Measurements from ENCODE around the gene TRIM40.
A peak's percentile ranks its signal among the peaks of the same experiment; 100 is the strongest.
"Not testable (repeated sequence)": the region's sequence is repeated elsewhere in the genome, so short reads cannot be mapped to it uniquely, and the experiment has no call there.

TRIM40 gene

DNA sequence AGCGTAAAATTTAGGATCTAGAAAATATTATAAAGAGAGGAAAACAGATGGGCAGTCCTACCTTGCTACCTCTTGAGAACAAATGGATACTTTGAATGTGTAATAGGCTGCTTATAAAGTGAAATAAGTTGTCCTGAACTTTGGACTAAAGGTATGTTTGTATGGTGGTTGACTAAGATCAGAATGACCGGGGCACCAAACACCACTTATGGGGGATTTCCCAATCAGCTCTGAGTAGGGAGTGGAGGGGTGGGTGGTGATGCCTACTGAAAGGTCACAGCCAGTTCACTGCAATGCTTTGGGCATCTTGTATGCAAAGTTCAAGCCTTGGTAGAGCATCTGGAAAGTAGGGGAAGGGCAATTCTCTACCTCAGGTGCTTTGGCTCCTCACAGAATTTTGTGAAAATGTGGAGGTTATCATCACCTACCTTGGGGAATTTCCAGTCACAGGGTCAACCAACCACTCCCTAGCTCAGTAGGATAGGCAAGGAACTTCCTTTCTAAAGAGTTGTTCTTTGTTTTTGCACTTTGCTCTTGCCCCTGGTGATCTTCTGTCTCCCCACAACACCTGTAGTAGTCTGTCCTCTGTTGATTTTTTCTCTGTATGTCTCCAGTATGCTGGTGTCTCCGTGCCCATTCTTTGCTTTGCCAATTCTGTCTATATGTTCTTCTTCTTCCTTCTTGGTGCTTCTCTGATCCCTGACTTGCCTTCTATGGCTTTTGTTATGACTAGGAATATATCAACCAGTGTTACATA, 22.8 kb upstream of the TRIM40 start, which contains the start of gene TRIM31:
Gene TRIM31 (minus strand): TSS at position 88 of the 757 bp plus-strand sequence. CDS start 285 bp downstream, outside the sequence.
- no peak for DNase-seq (ENCODE audit: extremely low read depth in 1 of 2, low read depth in 1 of 2)

DNA sequence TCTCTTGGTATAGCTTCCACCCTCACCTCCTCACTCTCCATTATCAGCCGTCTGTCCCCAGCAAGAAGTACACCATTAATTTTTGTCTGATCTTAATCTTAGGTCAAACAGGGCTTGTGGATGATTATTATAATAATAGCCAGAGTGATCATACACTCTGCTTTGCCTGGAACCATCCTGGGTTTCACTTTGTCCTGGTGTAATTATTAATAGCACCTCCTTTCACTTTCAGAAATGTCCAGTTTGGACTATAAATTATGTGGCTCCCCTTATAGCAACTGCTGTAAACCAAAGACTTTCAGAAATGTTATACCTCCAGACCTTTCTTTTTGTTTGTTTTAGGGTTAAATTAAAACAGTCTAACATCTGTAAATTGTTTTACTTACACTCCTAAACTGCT, 22.1 kb upstream of the TRIM40 start:
- no peak for DNase-seq (ENCODE audit: extremely low read depth in 1 of 2, low read depth in 1 of 2)

DNA sequence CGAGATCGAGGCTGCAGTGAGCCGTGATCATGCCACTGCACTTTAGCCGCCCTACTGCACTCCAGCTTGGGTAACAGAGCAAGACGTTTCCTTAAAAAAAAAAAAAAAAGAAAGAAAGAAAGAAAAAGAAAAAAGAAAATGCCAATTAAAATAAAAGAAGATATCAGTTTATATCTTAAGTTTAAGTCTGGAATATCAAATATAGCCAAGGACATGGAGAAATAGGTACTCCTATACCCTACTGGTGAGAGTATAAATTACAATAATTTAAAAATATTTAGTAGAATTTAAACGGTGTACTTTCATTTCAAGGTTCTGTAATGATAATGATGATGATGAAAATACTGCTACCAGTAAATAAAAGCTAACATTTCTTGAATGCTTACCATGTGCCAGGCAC, 19.2 kb upstream of the TRIM40 start:
- DNase-seq (ENCODE audit: extremely low read depth in 1 of 2, low read depth in 1 of 2) = no peak

DNA sequence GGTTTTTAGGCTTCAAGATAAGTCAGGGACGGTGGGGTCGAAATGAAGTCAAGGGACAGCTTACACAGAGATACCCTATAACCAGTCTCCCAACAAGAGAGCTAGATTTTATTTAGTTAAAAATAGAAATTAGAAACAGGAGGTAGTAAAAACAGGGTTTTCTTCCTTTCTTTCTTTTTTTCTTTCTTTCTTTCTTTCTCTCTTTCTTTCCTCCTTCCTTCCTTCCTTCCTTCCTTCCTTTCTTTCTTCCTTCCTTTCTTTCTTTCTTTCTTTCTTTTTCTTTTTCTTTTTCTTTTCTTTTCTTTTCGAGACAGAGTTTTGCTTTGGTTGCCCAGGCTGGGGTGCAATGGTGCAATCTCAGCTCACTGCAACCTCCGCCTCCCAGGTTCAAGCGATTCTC, 17.2 kb upstream of the TRIM40 start:
- not testable (repeated sequence) for DNase-seq (ENCODE audit: extremely low read depth in 1 of 2, low read depth in 1 of 2)

DNA sequence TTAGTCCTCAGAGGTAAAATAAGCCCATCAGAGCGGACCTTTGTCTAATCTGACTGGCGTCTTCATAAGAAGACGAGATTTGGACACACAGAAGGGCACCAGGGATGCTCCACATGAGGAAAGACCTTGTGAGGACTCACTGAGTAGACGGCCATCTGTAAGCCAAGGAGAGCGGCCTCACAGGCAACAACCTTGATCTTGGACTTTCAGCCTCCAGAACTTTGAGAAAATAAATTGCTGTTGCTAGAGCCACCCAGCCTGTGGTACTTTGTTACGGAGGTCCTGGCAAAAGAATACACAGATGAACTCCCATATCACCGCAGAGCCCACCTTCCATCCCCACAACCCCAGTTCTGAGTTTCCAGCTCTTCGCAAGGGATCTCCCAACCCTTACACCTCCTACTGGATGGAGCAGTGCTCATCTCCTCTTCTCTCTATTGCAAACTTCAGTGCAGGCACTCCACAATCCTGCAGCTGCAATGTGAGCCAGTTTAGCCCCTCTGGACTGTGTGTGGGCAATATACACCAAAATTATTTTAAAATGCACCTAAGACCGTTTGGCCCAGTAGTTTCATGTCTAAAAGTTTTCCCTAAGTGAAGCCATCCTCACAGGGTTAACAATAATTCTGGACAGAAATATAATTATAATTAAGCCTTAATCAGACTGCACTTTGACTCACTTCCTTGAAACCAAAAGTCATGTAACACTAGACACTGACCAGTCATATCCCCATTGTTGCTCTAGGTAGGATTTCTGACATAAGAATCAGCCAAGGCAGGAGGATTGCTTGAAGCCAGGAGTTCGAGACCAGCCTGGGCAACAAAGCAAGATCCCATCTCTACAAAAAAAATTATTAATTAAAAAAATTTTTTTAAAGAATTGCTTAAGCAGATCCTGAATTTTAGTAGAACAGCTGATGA, 14.2 kb upstream of the TRIM40 start:
- DNase-seq (ENCODE audit: extremely low read depth in 1 of 2, low read depth in 1 of 2) = no peak

DNA sequence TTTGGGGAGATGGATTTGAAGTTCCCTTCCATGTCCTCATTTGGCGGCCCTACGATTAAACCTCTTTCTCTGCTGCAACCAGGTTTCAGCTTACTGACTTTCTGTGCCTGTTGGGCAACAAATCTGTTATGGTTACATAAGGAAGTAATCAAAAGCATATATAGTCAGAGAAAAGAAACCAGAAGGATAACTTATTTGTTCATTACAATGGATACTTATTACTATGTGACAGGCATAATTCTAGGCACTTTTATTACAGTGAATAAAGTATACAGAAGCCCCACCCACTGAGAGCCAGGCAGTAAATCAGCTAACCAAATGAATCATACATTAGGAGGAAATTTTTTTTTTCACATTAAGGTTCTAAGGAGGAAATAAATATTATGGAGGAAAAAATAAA, 13.4 kb upstream of the TRIM40 start:
- DNase-seq (ENCODE audit: extremely low read depth in 1 of 2, low read depth in 1 of 2) = no peak

DNA sequence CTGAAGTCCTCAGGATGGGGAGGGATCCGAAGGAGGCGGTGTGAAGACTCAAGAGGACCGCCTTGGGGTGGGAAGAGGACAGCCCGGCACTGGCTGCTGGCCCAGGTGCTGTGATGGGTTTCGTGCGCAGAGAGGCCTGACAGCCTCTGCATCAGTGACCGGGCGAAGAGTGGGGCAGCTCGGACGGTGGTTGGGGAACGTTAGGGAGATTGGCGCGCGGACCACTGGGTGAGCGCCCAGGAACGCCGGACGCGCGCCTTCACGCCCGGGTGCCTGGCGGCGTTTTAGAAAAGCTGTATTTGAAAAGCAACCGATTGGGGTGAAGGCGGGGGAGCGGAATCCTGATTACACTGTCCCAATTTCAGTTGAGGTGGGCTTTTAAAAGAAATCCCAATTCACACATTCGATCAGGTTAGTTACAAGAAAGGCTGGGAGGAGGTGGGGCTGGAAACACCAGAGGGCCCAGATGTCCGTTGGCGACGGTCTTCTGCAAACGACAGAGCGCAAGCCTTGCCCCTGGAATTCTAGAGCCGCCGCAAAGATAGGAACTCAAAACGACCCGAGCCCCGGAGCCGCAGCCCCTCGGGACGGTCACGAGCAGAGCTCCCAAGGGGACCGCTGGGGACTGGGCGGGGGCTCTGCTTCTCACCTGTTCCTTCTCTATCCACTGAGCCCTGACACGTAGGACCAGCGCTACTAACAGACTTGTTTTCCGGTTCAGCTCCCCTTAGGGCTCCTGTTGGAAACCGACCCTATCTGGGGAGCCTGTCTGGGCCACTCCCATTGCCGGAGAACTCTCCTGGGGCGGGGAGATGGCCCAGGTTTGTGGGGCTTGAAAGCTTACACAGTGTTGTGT, 8.5 kb upstream of the TRIM40 start:
- no peak for DNase-seq (ENCODE audit: extremely low read depth in 1 of 2, low read depth in 1 of 2)

DNA sequence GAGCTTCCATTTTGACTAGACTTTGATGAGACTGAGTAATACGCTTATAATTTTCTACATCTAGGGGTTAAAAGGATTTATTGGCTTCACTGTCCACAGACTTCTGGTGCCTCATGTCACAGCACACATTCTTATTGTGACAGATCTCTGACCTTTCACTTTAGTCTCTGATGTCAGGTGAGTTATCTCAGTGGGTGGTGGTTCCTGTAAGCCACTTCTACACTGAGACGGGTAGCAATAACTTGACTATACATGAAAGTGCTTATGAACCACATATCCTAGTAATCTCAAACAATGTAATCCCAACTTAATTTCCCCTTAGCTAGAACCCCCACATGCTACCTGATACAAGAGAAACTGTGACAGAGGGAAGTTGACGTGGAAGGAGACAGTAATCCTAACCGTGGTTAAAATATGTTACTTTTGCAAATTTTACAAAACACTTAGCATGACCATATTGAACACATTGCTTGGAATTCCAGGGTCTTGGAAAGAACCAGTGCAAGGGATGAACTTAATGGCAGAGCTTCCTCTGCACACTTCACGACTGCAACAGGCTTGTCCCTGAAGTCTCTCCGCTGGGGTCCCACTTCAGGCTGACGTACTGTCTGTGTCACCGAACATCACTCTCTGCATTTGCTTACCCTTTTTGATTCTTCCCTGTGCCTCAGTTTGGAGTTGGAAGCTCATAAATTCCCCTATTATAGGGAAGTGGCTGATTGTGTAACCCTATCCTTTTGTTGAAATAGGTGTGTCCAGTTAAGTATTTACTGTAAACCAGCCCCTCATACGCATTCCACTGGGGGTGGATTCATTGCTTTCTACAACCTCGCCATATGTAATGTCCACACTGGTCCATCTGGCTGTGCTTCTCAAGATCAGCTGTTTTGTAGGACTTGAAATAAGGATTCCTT, 6.4 kb upstream of the TRIM40 start:
- no peak for DNase-seq (ENCODE audit: extremely low read depth in 1 of 2, low read depth in 1 of 2)

DNA sequence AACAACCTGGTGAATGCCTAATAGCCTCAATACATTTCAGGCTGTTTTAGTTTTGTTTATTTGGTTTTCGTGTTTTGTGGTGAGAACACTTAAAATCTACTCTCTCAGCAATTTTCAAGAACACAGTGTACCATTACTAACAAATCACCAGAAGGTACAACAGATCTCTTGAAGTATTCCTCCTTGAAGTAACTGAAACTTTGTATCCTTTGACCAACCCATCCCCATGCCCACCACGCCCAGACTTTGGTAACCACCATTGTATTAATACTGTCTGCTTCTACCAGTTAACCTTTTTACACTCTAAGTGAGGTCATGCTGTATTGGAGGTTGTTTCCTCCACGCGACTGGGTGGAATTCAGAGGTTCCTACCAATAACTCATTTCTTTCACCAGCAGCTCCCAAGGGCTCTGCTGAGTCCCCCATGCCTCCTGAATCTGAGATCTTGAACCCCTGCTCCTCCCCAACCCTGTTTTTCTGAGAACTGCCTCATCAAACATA, 5.7 kb upstream of the TRIM40 start:
- no peak for DNase-seq (ENCODE audit: extremely low read depth in 1 of 2, low read depth in 1 of 2)

DNA sequence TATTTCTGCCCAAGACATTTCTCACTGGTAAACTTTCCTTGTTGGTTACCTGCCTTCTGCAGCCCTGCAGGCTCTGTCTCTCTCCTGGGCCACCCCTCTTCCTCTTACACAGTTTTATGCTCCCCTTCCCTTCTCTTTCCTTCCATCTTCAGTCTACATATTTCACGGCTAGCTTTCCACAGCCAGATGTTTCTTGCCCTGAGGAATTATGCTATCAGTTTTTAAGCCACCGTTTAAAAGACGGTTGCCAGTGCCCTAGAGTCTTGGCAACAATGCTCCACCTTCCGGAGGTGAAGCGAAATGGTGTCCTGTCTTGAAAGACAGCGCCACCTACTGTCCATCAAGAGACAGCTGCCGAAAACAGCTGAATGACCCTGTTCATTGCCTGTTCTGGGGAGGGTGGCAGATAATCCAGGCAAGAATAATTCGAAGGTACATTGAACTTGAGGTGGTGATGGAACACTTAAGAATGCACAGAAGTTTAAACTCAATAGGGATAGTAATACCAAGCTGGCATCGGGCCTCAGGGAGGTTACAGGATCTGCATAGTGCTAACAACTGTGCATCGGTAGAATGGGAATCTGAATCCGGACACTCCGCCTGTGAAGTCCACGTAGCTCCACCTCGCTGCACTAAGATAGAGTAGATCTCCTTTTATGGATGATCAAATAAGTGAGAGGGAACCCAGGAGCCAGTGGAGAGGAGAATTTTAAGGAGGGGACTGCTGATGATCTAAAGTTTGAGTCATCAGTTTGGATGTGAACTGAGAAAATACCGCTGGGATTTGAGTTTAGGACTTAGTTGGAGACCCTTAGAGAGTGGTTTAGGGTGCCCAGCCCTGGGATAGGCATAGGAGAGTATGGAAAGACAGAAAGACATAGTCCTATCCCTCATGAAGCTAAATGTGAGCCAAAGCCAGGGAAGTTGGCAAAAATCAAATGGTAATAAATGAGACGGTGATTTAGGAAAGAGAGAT, 4.8 kb upstream of the TRIM40 start:
- peak; percentile 4 to 42 for DNase-seq (ENCODE audit: extremely low read depth in 1 of 2, low read depth in 1 of 2)

DNA sequence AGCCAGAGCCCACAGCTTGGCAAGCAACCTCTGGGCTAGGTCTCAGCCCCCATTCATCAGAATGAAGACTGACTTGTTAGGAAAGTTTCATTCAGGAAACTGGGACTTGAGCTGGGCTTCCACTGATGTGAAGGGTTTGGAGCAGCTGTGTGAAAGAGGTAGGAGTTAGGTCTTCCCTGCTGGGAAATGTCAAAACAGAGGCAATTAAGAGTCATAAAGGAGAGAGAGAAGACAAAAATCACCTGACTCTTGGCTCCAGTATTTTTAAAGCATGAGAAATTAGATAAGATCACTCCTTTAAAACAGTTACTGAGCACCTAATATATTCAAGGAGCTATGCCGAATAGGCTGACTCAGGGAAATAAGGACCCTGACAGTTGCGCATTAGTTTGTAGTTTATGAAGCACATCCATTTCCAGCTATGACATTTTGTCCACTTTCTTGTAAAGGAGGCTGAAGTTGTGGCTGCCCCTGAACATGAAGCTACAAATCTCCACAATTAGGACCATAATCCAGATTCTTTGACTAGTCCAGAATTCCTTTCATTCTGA, 3.9 kb upstream of the TRIM40 start:
- no peak for DNase-seq (ENCODE audit: extremely low read depth in 1 of 2, low read depth in 1 of 2)

DNA sequence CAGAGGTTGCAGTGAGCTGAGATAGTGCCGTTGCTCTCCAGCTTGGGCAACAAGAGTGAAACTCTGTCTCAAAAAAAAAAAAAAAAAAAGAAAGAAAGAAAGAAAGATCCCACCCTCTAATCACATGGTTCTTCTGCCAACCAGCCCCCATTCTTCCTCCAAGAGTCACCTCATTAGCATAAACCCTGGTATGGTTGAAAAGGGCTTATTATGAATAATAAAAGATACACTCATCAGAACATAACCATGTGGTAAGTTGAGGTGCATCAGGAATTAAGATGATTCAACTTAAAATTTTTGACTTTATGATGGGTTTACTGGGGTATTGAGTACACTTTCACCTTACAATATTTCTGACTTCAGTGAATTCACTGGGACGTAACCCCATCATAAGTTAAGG, 793 bp upstream of the TRIM40 start:
- DNase-seq (ENCODE audit: extremely low read depth in 1 of 2, low read depth in 1 of 2) = no peak

DNA sequence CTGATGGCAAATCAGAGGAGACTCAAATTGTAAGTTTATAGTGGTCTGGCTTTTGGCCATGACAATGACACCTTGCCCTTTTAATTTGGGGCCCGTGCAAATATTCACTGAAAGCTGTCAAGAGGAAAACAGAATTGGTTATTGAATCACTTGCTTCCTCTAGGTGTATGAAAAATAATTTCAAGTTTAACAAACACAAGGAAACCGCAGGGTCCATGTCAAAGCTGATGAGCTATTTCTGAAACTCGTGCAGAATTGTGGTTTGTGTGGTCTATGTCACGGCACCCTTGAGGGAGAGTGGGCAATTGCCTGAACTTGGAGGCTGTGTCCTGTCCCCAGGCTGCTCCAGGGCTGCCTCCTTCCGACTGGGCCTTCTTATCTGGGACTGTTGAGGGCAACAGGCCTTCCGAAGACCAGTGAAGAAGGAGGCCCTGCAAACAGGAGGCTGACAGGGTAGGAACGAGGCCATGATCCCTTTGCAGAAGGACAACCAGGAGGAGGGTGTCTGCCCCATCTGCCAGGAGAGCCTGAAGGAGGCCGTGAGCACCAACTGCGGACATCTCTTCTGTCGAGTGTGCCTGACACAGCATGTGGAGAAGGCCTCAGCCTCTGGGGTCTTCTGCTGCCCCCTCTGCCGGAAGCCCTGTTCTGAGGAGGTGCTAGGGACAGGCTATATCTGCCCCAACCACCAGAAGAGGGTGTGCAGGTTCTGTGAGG, 788 bp downstream of the TRIM40 start:
- no peak for DNase-seq (ENCODE audit: extremely low read depth in 1 of 2, low read depth in 1 of 2)

DNA sequence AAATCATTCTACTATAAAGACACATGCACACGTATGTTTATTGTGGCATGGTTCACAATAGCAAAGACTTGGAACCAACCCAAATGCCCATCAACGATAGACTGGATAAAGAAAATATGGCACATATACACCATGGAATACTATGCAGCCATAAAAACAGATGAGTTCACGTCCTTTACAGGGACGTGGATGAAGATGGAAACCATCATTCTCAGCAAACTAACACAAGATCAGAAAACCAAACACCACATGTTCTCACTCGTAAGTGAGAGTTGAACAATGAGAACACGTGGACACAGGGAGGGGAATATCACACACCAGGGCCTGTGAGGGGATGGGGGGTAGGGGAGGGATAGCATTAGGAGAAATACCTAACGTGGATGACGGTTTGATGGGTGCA, 4.3 kb downstream of the TRIM40 start:
- DNase-seq (ENCODE audit: extremely low read depth in 1 of 2, low read depth in 1 of 2) = not testable (repeated sequence)

DNA sequence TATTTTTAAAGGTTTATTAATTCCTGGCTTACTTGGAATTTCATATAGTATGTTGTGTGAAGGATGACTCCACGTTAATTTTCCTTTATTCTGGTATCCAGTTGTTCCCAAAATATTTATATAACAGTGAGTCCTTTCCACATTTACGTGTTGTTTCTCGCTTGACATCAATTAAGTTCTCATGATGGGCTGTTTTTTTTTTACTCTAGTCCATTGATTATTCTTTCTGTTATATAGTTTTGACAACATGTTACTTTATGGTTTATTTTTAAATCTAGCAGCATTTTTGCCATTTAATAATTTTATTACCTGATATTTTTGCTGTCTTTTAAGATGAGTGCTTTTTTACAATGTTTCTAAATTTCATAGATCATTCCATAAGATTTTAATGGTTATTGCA, 6.7 kb downstream of the TRIM40 start:
- no peak for DNase-seq (ENCODE audit: extremely low read depth in 1 of 2, low read depth in 1 of 2)

DNA sequence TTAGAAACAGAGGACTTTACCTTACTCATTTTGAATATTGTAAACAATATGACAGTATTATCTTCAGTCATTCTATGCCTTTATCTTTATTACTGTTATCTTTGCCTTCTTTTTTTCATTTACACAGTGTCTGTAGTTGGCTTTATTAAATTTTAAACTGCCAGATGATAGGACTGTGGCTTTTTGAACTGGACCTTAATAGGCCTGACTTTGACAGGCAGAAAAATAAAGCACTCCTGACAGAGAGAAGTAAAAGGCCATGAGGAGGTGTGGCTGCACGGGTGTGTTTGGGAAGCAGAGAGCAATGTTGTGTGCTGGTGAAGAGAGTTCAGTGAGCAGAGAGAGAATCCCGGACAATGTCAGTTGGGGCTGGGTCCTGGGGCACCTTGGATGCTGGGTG, 7.8 kb downstream of the TRIM40 start:
- no peak for DNase-seq (ENCODE audit: extremely low read depth in 1 of 2, low read depth in 1 of 2)

DNA sequence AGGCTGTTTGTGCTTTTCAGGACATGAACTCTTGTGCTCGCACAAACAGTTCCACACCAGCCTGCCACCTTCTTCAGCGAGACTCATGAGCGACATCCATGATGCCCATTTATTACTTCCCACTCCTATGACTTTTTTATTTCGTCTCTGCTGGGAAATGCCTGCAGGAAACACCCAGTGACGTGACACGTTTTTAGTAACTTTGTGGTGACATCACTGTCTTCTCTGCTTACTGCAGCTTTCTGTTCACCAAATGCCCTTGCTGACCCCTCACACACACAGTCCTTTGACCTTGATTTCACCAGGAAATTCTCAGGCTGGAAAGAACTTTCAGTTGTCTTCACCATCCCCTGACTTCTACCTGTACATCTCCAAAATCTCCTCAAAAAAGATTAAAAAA, 8.9 kb downstream of the TRIM40 start:
- DNase-seq (ENCODE audit: extremely low read depth in 1 of 2, low read depth in 1 of 2) = no peak

DNA sequence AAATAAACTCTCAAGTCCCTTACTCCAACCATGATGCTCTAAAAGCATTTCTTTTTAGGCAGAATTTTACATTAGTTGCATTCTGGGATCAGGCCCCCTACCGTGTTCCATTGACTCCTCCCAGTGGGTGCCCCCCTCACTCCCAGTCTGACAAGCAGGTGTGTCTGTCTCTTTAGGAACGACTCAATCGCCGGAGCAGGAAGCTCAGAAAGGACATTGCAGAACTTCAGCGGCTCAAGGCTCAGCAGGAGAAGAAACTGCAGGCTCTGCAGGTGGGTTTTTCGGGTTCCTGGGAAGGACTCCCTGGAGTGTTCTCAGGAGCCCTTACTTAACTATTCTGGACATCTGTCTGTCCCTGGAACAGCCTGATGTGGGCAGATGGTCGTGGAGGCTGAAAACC, 9.9 kb downstream of the TRIM40 start:
- no peak for DNase-seq (ENCODE audit: extremely low read depth in 1 of 2, low read depth in 1 of 2)
